MM.1S (cell line): Measurements from ENCODE around the gene HOXA13.

Experiments
- DNase-seq: peaks from one replicate; pipeline ENCODE4 v3.0.0-alpha.2; 2015
- H2AFZ ChIP-seq: fragments of 300-600 bp; sonication (generic); 2 replicates; pipeline ENCODE4 v1.6.0; 2016; ENCODE audit warnings: antibody characterized with exemption, low read length
- H3F3A ChIP-seq: fragments of 300-600 bp; sonication (generic); 2 replicates; pipeline ENCODE4 v1.6.1; 2016; ENCODE audit warnings: mild to moderate bottlenecking, antibody characterized with exemption, low read length, moderate library complexity, mixed read lengths; ENCODE audit not compliant: insufficient read depth
- H3K27ac ChIP-seq: fragments of 300-600 bp; sonication (generic); 2 replicates; pipeline ENCODE4 v1.5.1; 2016; ENCODE audit warnings: mild to moderate bottlenecking, low read length
- H3K27me3 ChIP-seq: fragments of 300-600 bp; sonication (generic); replicated peaks from 2 replicates; pipeline ENCODE4 v1.6.0; 2016; ENCODE audit warnings: low read length; ENCODE audit not compliant: insufficient read depth
- H3K36me3 ChIP-seq: fragments of 300-600 bp; sonication (generic); replicated peaks from 2 replicates; pipeline ENCODE4 v1.6.1; 2016; ENCODE audit warnings: mild to moderate bottlenecking, low read length, mixed read lengths; ENCODE audit not compliant: insufficient read depth
- H3K4me1 ChIP-seq: fragments of 300-600 bp; sonication (generic); 2 replicates; pipeline ENCODE4 v1.6.1; 2016; ENCODE audit warnings: low read length, mixed read lengths
- H3K4me2 ChIP-seq: fragments of 300-600 bp; sonication (generic); 2 replicates; pipeline ENCODE4 v1.6.0; 2016; ENCODE audit warnings: low read depth, low read length
- H3K4me3 ChIP-seq: fragments of 300-600 bp; sonication (generic); 2 replicates; pipeline ENCODE4 v1.5.1; 2016; ENCODE audit warnings: low read length, mixed read lengths
- H3K79me2 ChIP-seq: fragments of 300-600 bp; sonication (generic); 2 replicates; pipeline ENCODE4 v1.6.1; 2016; ENCODE audit warnings: mixed run types, low read length, mixed read lengths
- H3K9ac ChIP-seq: fragments of 300-600 bp; sonication (generic); 2 replicates; pipeline ENCODE4 v1.6.1; 2016; ENCODE audit warnings: low read length, mixed read lengths
- H3K9me2 ChIP-seq: fragments of 300-600 bp; sonication (generic); replicated peaks from 2 replicates; pipeline ENCODE4 v1.6.1; 2016; ENCODE audit warnings: mild to moderate bottlenecking, low read length, mixed read lengths; ENCODE audit not compliant: insufficient read depth
- H3K9me3 ChIP-seq: fragments of 300-600 bp; sonication (generic); replicated peaks from 2 replicates; pipeline ENCODE4 v1.6.1; 2016; ENCODE audit warnings: mild to moderate bottlenecking, low read length, mixed read lengths; ENCODE audit not compliant: insufficient read depth
- H4K20me1 ChIP-seq: fragments of 300-600 bp; sonication (generic); 2 replicates; pipeline ENCODE4 v1.6.1; 2016; ENCODE audit warnings: mild to moderate bottlenecking, low read length, moderate library complexity, mixed read lengths; ENCODE audit not compliant: insufficient read depth
- EZH2 ChIP-seq: fragments of 300-600 bp; sonication (generic); optimal IDR thresholded peaks from 2 replicates; pipeline ENCODE3; 2017; ENCODE audit warnings: low read depth, mild to moderate bottlenecking, antibody characterized with exemption, low read length, mixed read lengths
- EZH2phosphoT487 ChIP-seq: fragments of 300-600 bp; sonication (generic); IDR thresholded peaks from 2 replicates; pipeline ENCODE4 v1.6.1; 2018; ENCODE audit warnings: antibody characterized with exemption, low read length
- TF ChIP-seq, protein P1 (sequence below): fragments of 300-600 bp; sonication (generic); IDR thresholded peaks from 2 replicates; pipeline ENCODE4 v1.5.1; 2016; ENCODE audit warnings: antibody characterized with exemption, low read length, mixed read lengths

Gene HOXA13

DNA sequence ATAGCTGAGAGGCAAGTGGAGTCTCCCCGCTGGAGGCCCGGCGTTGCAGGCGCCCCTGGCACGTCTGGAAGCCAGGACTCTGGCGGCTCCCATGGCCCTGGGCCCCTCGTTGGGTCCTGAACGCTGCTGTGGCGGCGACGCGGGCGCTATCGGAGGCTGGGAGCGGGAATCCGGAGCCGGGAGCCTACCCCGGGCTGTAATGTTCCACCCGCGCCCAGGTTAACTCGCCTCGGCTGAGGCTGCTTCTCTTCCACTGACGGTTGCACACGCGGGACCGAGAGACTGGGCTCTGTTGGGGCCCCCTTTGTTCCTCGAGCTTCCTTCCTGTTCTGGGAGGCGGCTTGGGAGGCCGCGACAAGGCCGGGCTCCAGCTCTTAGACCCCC lies 55.1 kb downstream of the HOXA13 start:
- DNase-seq = no peak
- TF ChIP-seq EZH2phosphoT487 (no peak), EZH2 (no peak)
- TF ChIP-seq, protein P1, sequence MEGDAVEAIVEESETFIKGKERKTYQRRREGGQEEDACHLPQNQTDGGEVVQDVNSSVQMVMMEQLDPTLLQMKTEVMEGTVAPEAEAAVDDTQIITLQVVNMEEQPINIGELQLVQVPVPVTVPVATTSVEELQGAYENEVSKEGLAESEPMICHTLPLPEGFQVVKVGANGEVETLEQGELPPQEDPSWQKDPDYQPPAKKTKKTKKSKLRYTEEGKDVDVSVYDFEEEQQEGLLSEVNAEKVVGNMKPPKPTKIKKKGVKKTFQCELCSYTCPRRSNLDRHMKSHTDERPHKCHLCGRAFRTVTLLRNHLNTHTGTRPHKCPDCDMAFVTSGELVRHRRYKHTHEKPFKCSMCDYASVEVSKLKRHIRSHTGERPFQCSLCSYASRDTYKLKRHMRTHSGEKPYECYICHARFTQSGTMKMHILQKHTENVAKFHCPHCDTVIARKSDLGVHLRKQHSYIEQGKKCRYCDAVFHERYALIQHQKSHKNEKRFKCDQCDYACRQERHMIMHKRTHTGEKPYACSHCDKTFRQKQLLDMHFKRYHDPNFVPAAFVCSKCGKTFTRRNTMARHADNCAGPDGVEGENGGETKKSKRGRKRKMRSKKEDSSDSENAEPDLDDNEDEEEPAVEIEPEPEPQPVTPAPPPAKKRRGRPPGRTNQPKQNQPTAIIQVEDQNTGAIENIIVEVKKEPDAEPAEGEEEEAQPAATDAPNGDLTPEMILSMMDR = no peak
- Histone ChIP-seq H3K4me3 (no peak overlapping the region), H3K27me3 (peaks cover 34% of the 10 kb centered on the region), H3K4me1 (no peaks in the 10 kb centered on the region), H4K20me1 (no peaks in the 10 kb centered on the region), H3K9me3 (no peaks in the 10 kb centered on the region), H3K79me2 (no peaks in the 10 kb centered on the region), H3K9me2 (no peaks in the 10 kb centered on the region), H3K4me2 (no peak overlapping the region), H3K27ac (no peak overlapping the region), H3K9ac (no peak overlapping the region), H3F3A (no peaks in the 10 kb centered on the region), H3K36me3 (no peaks in the 10 kb centered on the region), H2AFZ (no peak overlapping the region)
